Nucleus accumbens (tissue), 56 donors: ENCODE results near the gene EIF3L.
A peak's percentile ranks its signal among the peaks of the same experiment; 100 is the strongest.

Experiments
- DNase-seq, 56 donors: peaks; one replicate each; lab custom pipeline; 2025; lab: John Stamatoyannopoulos, UW

Gene EIF3L

DNA sequence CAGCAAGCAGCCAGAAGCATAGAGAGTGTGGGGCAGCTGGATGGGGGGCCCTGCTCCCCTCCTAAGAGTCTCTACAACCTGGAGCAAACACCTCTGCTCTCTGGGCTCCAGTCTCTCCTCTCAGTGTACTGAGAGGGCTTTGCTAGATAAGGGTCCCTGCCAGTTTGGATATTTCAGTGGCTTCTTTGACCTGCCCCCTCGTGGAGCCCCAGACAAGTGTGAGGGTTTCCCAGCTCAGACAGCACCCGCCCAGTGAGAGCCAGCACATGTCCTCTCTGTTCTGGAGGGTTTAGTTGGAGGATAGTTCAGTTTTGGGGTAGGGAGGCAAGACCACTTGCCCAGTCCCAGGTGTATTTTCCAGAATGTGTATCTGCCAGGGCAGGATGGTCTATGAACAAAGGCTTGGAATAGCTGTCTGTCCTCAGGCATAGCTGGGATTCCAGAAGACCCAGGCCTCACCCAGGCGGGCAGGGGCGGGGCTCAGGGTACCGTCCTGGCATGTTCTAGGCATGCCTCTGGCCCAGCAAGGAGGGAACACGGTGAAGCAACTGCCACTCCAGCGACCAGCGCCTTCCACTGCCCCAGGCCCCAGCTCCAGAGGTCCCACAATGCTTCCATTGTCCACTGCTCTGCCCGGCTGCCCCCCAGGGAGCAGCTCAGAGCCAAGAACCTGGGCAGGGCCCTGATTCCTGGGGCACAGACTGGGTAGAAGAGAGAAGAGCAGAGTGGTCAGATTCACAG, 49.4 kb downstream of the EIF3L start:
- peak in 46 of 56 donors; percentile 17 to 81 (median 56) for DNase-seq

DNA sequence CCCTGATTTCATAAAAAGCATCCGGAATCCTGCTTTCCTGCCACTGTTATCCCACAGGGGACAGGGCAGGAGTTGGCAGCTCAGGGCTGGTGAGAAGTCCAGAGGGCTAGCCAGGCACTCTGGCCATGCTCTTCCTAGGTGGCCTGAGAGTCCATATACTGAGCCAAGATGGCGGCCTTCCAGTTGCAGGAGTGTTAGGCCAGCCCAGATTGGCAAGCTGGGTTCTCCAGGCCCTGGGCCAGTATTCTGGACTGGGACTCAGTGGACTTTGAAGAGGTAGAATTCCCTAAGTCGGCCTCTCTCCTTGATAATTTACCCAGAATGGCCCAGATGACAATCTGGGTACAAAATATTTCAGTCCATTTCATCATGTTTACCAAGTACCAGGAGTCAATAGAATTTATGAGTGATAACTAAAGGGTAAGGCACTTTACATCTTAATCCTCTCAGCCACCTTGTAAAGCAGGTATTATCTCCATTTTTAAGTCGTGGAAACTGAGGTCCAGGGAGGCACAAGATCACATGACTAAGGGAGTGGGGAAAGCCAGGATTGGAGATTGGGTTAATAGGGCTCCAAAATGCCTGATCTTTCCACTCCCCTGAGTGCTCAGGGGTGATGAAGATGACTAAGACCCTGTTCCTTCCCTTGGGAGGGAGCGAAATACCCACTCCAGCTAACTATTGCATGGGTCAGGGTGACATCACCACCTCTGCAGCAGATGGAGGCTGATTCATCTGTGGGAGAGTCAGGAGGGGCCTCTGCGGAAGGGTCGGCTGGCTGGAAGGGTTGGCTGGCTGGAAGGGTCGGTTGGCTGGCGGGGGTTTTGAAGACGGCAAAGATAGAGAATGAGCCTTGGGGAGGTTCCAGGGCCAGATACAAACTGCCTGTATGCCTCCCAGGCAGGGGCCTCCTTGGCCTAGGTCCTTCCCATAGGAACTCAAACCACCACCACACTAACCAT, 55.6 kb downstream of the EIF3L start:
- peak in 38 of 56 donors; percentile 7 to 85 (median 45) for DNase-seq

DNA sequence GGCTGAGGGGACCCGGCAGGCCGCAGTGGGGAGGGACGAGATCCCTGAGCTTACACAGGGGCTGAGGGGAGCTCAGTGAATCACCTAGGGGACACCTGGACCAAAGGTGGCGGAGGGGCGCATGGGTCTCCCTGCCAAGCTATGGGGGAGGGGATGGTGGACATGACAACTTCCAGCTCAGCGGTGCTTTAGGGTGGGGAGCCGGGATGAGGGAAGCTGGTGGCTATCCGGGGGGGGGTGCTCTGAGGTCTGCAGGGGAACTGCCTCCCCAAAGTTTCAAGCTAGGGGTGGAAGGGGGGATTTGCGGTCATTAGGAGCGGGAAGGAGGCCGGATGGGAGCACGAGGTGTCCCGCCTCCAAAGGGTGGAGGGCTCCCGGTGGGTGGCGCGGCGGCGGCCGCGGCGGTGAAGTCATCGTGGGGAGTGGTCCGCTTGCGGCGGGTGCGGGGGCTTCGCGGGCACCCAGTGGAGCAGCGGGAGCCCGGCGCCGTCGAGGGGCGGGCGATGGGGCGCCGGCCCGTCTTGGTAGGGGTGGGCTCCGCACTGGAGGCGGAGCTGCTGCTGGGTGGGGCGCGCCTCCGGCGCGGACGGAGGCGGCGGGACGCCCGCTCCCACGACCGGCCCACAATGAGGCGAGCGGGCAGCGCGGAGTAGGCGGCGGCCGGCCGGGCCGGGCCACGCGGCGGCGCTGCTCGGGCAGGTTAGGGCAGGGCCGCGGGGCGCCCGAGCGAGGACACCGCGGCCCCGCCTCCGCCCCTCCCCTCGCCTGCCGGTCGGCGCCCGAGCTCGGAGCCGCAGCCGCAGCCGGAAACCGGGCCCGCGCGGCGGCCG, 56.5 kb downstream of the EIF3L start, which contains the start of gene MICALL1:
Gene MICALL1, plus strand, starts transcription at position 764 of the 830 bp plus-strand sequence. CDS start 126 bp downstream, outside the sequence.
- DNase-seq = peak in 21 of 56 donors; percentile 17 to 72 (median 38)

DNA sequence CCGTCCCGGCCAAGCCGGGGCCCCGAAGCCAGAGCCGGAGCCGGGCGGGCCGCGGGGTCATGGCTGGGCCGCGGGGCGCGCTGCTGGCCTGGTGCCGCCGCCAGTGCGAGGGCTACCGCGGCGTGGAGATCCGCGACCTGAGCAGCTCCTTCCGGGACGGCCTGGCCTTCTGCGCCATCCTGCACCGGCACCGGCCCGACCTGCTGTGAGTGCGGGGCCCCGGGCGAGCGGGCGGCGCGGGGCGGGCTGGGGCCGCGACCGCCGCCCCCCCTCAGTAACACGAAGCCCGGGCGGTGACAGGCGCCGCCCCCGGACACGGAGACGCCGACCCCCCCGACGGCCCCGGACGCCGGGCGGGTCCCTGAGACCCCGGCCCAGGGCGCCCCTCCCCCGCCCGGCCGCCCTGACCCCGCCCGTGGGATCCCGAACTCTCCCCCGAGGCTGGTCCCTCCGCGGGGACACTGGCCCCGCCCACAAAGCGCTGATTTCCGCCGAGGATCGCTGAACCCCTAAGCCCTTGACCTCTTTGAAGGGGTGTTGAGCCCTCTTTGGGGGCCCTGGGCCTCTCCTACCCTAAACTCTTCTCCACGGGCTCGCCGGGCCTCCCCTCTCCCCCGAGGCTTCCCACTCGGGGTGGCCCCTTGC, 57.3 kb downstream of the EIF3L start:
- peak in 3 of 56 donors; percentile 34 to 45 (median 36) for DNase-seq

DNA sequence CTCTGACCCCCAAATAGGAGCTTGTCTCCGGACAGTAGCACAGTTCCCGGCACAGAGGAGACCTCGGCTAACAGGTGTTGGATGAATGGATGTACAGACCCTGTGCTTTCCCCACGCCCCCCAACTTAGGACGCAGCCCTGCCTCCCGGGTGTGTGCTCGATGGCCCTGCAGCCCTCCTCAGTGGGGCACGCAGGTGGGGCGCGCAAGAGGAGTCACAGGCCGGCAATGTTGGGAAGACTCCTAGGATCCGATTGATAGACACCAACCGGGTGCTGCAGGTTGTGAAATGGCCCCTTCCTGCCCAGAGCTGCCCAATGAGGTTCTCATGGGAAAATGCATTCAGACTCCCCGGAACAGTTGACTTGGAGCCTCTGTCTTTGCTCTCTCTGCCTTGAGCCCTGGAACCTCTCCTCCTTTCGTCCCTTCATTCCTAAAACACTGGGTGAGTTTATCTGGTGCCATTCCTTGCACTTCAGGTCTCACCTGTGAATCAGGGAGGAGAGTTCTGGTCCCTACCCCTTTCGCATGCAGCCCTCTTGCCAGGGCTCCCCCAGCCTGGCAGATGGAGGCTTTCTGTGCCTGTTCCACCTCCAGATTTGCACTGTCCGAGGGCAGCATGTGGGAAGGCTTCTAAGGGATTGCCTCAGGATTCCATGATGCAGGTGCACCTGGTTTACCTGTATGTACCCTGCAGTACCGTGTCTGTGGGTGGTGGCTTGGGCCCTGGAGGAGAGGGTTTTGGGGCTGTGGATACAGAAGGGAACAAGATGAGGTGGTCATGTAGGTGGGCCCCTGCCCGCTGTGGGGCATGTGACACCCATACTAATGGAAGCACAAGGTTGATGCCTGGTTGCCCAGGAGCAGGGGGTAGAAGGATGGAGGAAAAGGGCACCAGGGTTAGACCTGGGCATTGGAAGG, 58.1 kb downstream of the EIF3L start:
- no peak for DNase-seq

DNA sequence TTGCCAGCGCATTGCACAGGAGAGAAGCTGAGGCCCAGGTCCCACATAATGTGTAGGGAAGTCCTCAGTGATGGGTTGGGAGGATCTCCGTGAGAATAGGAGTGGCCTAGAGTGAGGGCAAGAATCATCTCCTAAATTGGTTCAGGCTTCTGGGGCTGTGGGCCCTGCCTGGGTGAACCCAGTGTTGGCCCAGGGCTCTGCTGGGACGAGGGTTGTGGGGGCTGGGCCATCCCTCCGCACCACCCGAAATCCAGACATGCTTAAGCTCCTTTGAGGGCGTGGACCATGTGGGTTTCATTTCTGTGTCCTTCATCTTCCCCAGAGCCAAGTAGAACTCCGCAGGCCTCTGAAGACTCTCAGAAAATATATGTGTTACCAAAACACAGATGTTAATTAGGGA, 60.5 kb downstream of the EIF3L start:
- no peak for DNase-seq

DNA sequence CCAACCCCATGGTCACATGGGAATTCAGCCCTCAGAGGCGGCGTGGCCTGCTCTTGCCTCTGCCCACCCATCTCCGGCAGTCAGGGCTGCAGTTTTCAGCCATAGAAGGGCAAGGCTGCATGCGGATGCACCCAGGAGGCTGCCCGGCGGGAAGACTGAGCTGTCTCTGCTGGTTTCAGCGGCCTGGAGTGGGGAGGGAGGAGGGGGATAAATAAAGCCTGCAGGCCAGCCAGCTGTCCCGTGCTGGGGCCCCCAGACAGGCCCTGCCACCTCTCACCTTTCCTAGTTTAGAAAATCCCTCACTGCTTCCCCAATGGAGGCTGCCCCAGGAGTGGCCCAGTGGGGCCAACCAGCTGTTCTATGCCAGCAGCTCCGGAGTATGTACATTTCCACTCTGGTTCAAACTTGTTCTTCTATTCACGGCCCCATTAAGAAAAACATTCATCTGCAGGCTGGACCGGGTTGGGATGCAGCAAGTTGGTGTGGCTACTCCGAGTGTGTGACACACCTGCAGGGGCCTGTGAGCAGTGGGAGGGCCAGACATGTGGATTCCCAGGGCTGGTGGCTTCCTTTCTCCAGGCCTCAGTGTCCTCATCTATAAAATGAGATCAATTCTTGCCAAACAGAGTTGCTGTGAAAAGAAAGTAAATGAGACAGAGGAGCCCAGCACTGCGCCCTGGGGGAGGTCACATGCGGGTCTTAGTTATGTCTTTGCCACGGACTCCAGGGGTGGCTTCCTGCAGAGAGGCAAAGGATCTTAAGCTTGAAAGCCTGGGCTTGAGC, 61.9 kb downstream of the EIF3L start:
- DNase-seq = peak in 5 of 56 donors; percentile 7 to 30 (median 25)

DNA sequence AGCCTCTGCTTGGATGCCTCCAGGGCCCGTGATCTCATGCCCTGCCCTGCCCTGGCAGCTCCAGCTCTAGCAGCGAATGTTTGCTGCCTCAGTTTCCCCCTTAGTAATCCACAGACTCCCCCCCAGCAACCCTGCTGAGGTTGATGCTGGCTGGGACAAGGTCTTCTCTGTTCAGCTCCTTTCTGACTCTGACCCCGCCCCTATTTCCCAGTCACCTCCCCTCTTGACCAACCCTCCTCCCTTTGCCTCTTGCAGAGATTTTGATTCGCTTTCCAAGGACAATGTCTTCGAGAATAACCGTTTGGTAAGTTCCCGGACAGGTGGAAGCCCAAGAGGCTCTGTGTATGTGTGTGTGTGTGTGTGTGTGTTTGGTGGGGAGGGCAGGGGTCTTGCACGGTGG, 62.5 kb downstream of the EIF3L start:
- no peak for DNase-seq

DNA sequence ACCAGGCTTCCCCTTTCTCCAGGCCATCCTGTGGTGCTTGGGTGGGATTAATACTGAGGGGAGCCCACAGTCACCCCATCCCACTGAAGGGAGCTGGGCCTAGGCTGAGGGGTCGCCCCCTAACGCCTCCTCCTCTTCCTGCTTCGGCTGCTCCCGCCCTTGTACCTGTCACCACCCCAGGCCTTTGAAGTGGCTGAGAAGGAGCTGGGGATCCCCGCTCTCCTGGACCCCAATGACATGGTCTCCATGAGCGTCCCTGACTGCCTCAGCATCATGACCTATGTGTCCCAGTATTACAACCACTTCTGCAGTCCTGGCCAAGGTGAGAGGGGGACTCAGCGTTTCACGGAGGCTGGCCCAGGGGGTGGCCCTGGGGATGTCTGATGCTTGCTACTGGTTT, 63.0 kb downstream of the EIF3L start:
- DNase-seq = no peak

DNA sequence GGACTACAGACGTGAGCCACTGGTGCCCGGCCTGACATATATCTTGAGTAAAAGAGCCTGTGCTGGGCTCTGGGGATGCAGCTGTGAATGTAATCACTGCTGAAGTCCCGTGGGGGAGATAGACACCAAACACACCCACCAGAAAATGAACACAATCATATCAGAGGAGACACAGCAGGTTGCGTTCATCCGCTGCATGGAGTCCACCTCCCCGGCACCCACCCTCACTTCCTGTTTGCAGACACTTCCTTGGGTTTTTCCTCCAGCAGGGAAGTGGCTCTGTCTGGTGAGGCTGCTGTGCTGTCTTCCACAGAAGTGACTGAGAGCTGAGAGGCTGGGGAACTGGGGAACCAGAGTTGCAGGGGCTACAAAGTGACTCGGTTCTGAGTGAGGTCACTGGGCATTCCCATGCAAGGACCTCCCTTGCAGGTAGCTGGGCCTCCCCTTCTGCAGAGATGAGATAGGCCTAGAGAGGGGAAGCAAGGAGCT, 64.1 kb downstream of the EIF3L start:
- no peak for DNase-seq

DNA sequence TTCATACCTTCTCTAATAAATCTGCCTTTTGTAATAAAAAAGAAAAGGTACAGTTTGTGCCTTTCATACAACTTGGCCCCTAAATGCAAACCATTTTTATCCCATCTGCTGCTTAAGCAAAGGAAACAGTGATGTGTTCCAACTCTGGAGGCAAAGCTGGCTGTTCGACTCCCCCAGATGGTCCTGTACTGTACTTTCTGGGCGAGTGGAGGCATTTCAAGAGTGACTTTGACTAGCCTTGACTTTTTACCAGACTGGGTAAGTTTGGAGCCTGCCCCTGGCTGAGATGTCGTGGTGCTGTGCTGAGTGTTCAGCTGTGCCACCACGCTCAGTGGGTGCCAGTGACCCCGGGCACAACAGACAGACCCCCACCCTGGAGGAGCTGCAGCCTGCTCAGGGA, 67.1 kb downstream of the EIF3L start:
- DNase-seq = no peak

DNA sequence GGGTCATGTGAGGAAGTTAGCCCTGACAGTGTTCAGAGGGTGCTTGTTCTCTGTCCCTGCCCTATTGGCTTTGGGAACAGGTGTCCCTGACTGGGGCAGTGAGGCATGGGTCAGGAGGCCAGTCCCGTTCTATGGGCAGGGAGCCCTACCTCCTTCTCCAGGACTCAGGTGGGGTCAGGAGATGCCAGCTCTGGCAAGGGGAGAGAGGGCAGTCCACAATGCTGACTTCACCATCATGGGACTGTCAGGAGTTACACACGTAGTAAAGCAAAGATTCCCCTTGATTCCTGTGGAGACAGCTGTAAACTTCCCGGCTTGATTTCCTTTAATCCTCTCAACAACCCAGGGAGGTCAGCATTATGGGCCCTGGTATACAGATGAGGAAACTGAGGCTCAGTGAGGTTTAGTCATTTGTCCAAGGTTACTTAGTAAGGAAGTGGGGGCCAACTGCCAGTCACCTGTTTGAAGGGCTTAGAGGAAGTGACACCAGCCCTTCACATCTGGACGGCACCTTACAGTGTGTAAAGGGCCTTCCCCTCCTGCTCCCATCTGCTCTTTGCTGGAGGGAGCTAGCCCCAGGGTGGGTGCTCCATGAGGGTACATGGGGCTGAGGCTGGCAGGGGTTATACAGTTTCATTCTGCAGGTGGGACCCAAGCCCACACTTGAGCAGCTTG, 68.8 kb downstream of the EIF3L start:
- no peak for DNase-seq

DNA sequence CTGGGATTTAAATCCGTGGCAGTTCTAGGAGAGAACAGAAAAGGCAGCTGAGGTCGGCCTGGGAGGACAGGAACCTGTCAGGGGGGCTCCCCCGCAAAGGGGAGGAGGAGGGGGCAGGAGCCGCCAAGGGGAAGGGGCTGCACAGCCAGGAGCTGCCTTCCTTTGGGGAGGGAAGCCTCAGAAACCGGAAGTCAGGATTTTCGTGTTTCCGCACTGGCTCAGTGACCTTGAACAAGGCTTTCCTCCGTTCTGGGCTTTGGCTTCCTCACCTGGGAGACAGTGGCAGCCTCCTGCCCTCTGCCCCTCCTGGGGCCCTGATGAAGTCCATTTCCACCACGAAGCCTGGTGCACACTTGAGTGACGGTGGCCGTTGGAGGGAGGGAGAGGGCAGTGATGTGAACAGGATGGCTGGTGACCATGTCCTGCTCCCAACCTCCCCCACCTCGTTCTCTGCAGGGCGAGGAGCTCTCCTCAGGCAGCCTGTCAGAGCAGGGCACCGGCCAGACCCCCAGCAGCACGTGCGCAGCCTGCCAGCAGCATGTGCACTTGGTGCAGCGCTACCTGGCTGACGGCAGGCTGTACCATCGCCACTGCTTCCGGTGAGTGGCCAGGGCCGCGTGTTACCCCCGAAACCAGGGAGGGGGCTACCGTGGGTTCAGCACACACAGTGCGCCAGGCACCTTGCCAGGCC, 69.5 kb downstream of the EIF3L start:
- no peak for DNase-seq

DNA sequence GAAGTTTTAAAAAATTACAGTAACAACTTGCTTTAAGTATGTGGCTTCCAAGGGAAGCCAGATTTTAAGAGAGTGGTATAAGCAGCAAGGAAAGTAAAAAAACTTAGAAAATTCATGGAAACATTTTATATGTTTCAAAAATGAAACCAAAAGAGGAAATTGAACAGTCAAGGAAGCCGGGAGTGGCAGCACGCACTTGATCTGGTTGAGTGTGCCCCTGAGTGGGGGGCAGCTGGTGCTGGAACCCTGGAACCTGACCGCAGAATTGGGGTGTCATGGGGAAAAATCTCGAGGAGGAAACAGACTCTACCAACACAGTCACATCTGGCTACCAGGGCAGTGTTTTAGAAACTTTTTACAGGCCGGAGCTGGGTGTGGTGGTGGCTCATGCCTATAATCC, 70.9 kb downstream of the EIF3L start:
- DNase-seq = no peak

DNA sequence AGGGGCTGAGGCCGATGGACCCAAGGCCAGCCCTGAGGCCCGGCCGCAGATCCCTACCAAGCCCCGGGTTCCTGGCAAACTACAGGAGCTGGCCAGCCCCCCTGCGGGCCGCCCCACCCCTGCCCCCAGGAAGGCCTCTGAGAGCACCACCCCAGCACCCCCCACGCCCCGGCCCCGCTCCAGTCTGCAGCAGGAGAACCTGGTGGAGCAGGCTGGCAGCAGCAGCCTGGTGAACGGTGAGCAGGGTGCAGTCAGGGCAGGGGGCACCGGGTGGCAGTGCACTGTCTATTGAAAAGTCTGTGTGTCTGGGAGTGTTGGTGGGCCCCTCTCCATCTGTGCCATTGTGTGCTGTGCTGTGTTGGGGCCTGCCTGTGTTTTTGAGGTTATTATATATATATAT, 73.0 kb downstream of the EIF3L start:
- DNase-seq = no peak

DNA sequence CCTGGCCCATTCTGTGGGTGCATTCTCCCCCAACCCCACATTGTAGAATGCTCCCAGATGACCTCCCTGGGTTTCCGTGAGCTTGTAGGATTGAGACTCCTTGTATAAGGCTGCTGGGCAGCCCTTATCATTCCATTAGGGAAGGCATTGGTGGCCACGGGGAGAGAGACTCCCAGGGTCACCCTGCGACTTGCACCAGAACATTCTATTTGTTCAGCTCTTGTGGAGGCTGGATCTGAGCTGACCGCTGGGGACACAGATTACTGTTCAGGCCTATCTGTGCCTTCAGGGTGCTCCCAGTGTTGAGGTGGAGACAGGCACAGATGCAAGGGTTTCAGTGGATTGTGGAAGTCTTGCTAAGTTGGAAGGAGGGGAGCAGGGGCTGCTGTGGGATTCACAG, 74.7 kb downstream of the EIF3L start:
- no peak for DNase-seq
